Kidney (tissue), 14 donors: ENCODE data around the gene RALY. TPM values are rescaled to one million over a fixed set of nuclear protein-coding genes. Genes with fewer than 3 reads are reported as not detected.
A peak's percentile ranks its signal among the peaks of the same experiment; 100 is the strongest.

Experiments used
- DNase-seq, 5 donors: peaks; one replicate each; pipeline ENCODE4 v3.0.0-alpha.2; 2013 to 2020
- FAIRE-seq: peaks from 2 replicates; lab custom pipeline; 2012; peaks lifted over from hg19 to GRCh38; lab: Jason Lieb, UNC
- H3K27ac ChIP-seq, 2 donors: one replicate each; pipeline ENCODE4 v1.7.0; 2013; ENCODE audit warnings: low read depth in 2 of 2, low read length in 2 of 2, inconsistent platforms in 1 of 2
- H3K27me3 ChIP-seq: one replicate; pipeline ENCODE4 v1.7.1; 2013; ENCODE audit warnings: low read length, inconsistent platforms; ENCODE audit not compliant: control insufficient read depth, insufficient read depth
- H3K36me3 ChIP-seq, 3 donors: one replicate each; pipeline versions ENCODE4 v1.7.0 to v1.7.1; 2013; ENCODE audit warnings: low read length in 3 of 3, control low read depth in 1 of 3, inconsistent platforms in 1 of 3; ENCODE audit not compliant: insufficient read depth in 3 of 3, control insufficient read depth in 2 of 3
- H3K4me1 ChIP-seq, 3 donors: one replicate each; pipeline versions ENCODE4 v1.7.0 to v1.7.1; 2013; ENCODE audit warnings: low read length in 3 of 3, inconsistent platforms in 1 of 3, low read depth in 1 of 3; ENCODE audit not compliant: control insufficient read depth in 2 of 3, insufficient read depth in 2 of 3
- H3K4me3 ChIP-seq, 3 donors: one replicate each; pipeline versions ENCODE4 v1.7.0 to v1.8.1; 2013; ENCODE audit warnings: low read length in 3 of 3, control low read depth in 1 of 3, inconsistent platforms in 1 of 3
- H3K9ac ChIP-seq, 3 donors: one replicate each; pipeline versions ENCODE4 v1.7.0 to v1.7.1; 2013; ENCODE audit warnings: low read length in 3 of 3, control low read depth in 1 of 3, inconsistent platforms in 1 of 3
- H3K9me3 ChIP-seq, 3 donors: one replicate each; pipeline versions ENCODE4 v1.7.0 to v1.7.1; 2013; ENCODE audit warnings: low read length in 3 of 3, control low read depth in 1 of 3, inconsistent platforms in 1 of 3; ENCODE audit not compliant: control insufficient read depth in 2 of 3, insufficient read depth in 1 of 3
- intact Hi-C: fragments of 100-400 bp; cut with DNase I; formaldehyde crosslinking; loops from one replicate; pipeline ENCODE4 v1.11.1; 2022
- polyA plus RNA-seq: library from polyadenylated mRNA; stranded (reverse); fragments of 350-450 nt; fragmentation: Illumina TruSeq; extraction: RNeasy Lipid Tissue Mini Kit (QIAGEN cat#74804); gene quantifications from one replicate; pipeline ENCODE4 v1.2.3, GENCODE V29; 2014; ENCODE audit warnings: low read depth, low replicate concordance; ENCODE audit not compliant: insufficient read depth
- total RNA-seq: library from RNA; stranded (reverse); fragmentation: NEBNext Ultra II Directional; extraction: Animal tissue kit (Norgen Biotek cat#: 25700); gene quantifications from one replicate; pipeline ENCODE4 v1.2.1, GENCODE V29; 2021
- TF ChIP-seq, protein P1 (sequence below): IDR thresholded peaks from 3 replicates; pipeline ENCODE4 v1.5.1; 2012; ENCODE audit warnings: mild to moderate bottlenecking, moderate library complexity, borderline replicate concordance; ENCODE audit not compliant: insufficient read depth; ENCODE audit errors: extremely low read depth
- donor health status: control.
- donor health status: control.
- donor health status: control.
- donor health status: control.
- donor health status: control.
- donor health status: DM: yes; HTN: yes; CAD: no.
- donor health status: Normal renal cell carcinoma (clear cell type).

RALY gene
- total and polyA plus RNA-seq, 2 donors from 2014 or later, result 119 to 138 TPM

DNA sequence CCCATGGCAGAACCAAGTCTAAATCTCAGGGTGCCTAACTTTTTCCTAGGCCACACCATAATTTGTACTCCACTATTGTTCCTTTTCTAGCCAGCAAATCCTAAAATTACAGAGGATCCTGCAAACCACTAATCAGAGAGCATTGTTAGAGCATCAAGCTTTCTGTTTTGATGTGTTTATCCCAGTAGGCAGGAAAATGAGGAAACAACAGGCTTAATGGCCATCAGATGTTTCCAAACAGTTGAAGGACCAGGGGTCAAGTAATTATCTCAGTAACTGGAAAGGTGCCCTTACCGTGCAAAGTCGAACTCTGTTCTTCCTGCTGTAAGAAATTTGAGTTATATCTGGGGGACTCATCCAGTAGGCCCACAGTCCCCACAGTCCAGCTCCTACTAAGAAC, 58.7 kb downstream of the RALY start:
- TF ChIP-seq, protein P1, sequence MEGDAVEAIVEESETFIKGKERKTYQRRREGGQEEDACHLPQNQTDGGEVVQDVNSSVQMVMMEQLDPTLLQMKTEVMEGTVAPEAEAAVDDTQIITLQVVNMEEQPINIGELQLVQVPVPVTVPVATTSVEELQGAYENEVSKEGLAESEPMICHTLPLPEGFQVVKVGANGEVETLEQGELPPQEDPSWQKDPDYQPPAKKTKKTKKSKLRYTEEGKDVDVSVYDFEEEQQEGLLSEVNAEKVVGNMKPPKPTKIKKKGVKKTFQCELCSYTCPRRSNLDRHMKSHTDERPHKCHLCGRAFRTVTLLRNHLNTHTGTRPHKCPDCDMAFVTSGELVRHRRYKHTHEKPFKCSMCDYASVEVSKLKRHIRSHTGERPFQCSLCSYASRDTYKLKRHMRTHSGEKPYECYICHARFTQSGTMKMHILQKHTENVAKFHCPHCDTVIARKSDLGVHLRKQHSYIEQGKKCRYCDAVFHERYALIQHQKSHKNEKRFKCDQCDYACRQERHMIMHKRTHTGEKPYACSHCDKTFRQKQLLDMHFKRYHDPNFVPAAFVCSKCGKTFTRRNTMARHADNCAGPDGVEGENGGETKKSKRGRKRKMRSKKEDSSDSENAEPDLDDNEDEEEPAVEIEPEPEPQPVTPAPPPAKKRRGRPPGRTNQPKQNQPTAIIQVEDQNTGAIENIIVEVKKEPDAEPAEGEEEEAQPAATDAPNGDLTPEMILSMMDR, result no peak
- intact Hi-C loops, result no loop called here
- no peak overlapping the region for H3K4me3 ChIP-seq
- H3K9ac ChIP-seq, result no peak overlapping the region
- no peaks in the 10 kb centered on the region for H3K27me3 ChIP-seq
- H3K36me3 ChIP-seq, result no peaks in the 10 kb centered on the region
- FAIRE-seq, result no peak
- no peaks in the 10 kb centered on the region for H3K9me3 ChIP-seq
- H3K27ac ChIP-seq, result no peak overlapping the region
- peaks cover 3 to 17% (median 14%) of the 10 kb centered on the region in 3 donors for H3K4me1 ChIP-seq
- no peak for DNase-seq

DNA sequence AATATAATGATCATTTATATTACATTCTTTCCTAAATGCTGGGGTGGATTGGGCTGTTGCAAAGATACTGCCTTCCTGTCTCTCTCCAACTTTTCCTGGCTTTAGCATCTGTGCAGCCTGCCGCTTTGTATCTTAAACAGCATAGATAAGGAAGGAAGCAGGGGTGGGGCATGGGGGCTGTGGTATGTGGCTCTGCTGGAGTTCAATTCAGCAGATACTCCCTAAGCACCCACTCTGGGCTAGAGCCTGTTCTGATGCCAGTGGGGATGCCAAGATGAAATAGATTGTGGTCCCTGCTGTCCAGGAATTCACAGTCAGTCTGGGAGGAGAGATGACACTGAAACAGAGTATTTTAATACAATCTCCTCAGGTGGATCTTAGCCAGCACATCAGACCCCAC, 61.6 kb downstream of the RALY start:
- H3K4me3 ChIP-seq, result no peak overlapping the region
- no peak overlapping the region for H3K9ac ChIP-seq
- FAIRE-seq (no peak), DNase-seq (no peak)
- intact Hi-C loops, result no loop called here
- no peak overlapping the region for H3K27ac ChIP-seq
- TF ChIP-seq, protein P1, result no peak
- H3K36me3 ChIP-seq, result no peaks in the 10 kb centered on the region
- no peaks in the 10 kb centered on the region for H3K27me3 ChIP-seq
- no peaks in the 10 kb centered on the region for H3K9me3 ChIP-seq
- peaks cover 0 to 12% (median 10%) of the 10 kb centered on the region in 3 donors for H3K4me1 ChIP-seq

DNA sequence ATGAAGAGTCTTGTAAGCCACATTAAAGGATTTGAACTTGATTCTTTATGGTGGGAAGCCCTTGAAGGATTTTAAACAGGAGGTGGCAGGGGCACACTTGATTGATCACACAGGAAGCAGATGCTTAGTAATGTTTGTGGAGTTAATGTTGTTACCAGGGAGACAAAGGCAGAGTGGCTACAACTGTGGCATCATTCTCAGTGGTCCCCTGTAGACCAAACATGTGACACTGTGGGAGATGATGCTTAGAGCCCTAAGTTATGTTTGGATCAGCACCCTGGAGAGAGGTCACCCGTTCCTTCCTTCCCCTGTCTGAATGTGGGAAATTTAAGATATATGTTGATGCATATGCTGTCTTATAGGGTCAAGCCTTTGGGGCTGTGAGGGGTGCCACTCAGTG, 65.1 kb downstream of the RALY start:
- FAIRE-seq (no peak), DNase-seq (peak in 2 of 5 donors; percentile 45 to 48)
- Histone ChIP-seq H3K27ac (no peak overlapping the region), H3K4me1 (peaks cover 0 to 3% (median 0%) of the 10 kb centered on the region in 3 donors), H3K4me3 (no peak overlapping the region), H3K9me3 (no peaks in the 10 kb centered on the region), H3K9ac (no peak overlapping the region), H3K27me3 (no peaks in the 10 kb centered on the region), H3K36me3 (peaks cover 0 to 3% (median 0%) of the 10 kb centered on the region in 3 donors)
- TF ChIP-seq, protein P1, result no peak
- intact Hi-C loops, result no loop called here

DNA sequence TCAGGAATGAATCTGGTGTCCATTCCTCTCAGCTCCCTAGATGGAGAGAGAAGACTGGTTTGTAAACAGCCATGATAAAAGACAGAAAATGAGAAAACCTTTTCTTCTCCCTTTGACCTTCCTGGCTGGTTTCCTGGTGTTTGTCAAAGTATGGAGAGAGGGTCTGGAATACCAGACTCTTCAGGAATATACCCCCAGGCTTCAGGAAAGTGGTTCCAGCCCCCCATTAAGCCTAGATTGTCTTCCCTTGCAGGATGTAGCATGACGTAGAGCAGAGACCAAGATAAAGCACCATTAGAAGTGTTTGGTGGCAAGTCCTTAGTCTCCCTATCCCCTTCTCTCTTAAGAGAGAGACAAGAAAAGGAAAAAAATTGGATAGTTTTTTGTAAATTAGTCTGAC, 67.3 kb downstream of the RALY start:
- DNase-seq, result no peak
- TF ChIP-seq, protein P1, result no peak

More for the DNA sequence above, 67.3 kb downstream of the RALY start:
- Histone ChIP-seq H3K36me3 (peaks cover 0 to 3% (median 0%) of the 10 kb centered on the region in 3 donors), H3K27me3 (no peaks in the 10 kb centered on the region), H3K4me1 (peaks cover 0 to 11% (median 0%) of the 10 kb centered on the region in 3 donors), H3K9me3 (no peaks in the 10 kb centered on the region), H3K4me3 (no peak overlapping the region), H3K9ac (no peak overlapping the region), H3K27ac (no peak overlapping the region)
- intact Hi-C loops, result no loop called here
- FAIRE-seq, result no peak
